Ovary (tissue), 9 donors: ENCODE measurements around the gene ST14. TPM values are rescaled to one million over a fixed set of nuclear protein-coding genes. Genes with fewer than 3 reads are reported as not detected.

Source experiments
- DNase-seq, 5 donors: peaks; one replicate each; pipeline ENCODE4 v3.0.0-alpha.2; 2019 to 2020
- H3K27ac ChIP-seq, 2 donors: fragments of 200-600 bp; one replicate each; pipeline versions ENCODE4 v1.5.1 to v1.8.0; 2019 to 2022
- H3K27me3 ChIP-seq: fragments of 200-600 bp; one replicate; pipeline ENCODE4 v1.8.0; 2022
- H3K36me3 ChIP-seq: fragments of 200-600 bp; sonication (generic); one replicate; pipeline ENCODE4 v1.5.1; 2019
- H3K4me1 ChIP-seq: one replicate; pipeline ENCODE4 v1.8.1; 2013; ENCODE audit warnings: mild to moderate bottlenecking, moderate library complexity; ENCODE audit not compliant: insufficient read depth
- H3K4me3 ChIP-seq: fragments of 200-600 bp; sonication (generic); one replicate; pipeline ENCODE4 v1.5.1; 2017
- H3K9me3 ChIP-seq, 2 donors: fragments of 200-600 bp in 1 of 2; sonication (generic) in 1 of 2; one replicate each; pipeline versions ENCODE4 v1.5.1 to v1.8.1; 2013 to 2019; ENCODE audit warnings: mild to moderate bottlenecking in 1 of 2, moderate library complexity in 1 of 2
- CTCF ChIP-seq, 3 donors: fragments of 450-650 bp in 2 of 3; fragments of 200-600 bp in 1 of 3; IDR thresholded peaks; one replicate each; pipeline versions ENCODE4 v1.5.1 to v1.8.0; 2016 to 2022; ENCODE audit warnings: antibody characterized with exemption in 3 of 3, mild to moderate bottlenecking in 1 of 3
- EP300 ChIP-seq: sonication (generic); formaldehyde crosslinking; IDR thresholded peaks from one replicate; pipeline ENCODE4 v1.6.1; 2017; ENCODE audit warnings: antibody characterized with exemption
- POLR2A ChIP-seq: fragments of 450-650 bp; IDR thresholded peaks from one replicate; pipeline ENCODE4 v1.6.1; 2017; ENCODE audit warnings: antibody characterized with exemption, mild to moderate bottlenecking, moderate library complexity
- WGBS, 3 donors: extraction: QIAGEN DNeasy Blood & Tissue Kit in 1 of 3; methylation state at CpG; one replicate each; pipeline versions ENCODE4 v1.1.5 to v1.1.7; 2013 to 2017; 5-methylcytosine and 5-hydroxymethylcytosine counted together
- intact Hi-C, 4 donors: fragments of 100-400 bp; cut with DNase I; formaldehyde crosslinking; loops; one replicate each; pipeline versions ENCODE4 v1.11.0 to v1.15.1; 2022 to 2023
- polyA plus RNA-seq, 2 donors: library from polyadenylated mRNA; stranded (reverse); fragments of 200-250 nt in 1 of 2; fragments of 350-450 nt in 1 of 2; fragmentation: Illumina TruSeq in 1 of 2; extraction: RNeasy Lipid Tissue Mini Kit (QIAGEN cat#74804) in 1 of 2; gene quantifications; one replicate each; pipeline ENCODE4 v1.2.3, GENCODE V29; 2013 to 2014
- total RNA-seq, 7 donors: library from RNA; depleted of rRNA in 2 of 7; stranded (reverse); fragments of >200 nt in 2 of 7; fragmentation: NEBNext Ultra II Directional in 3 of 7; extraction: Animal tissue kit (Norgen Biotek cat#: 25700) in 3 of 7; gene quantifications; one replicate each; pipeline versions ENCODE4 v1.1.0 to v1.2.4, GENCODE V29; 2016 to 2023
- donor health status: DM: no; HTN: no; CAD: no; lungs with moderate emphysema.
- donor health status: DM: no; HTN: no; CAD: no.
- donor health status: Bipolar disorder and iron deficiency.
- donor health status: DM: yes; HTN: yes; CAD: no.
- donor health status: DM: no; HTN: no; CAD: no.
- donor health status: DM: yes; HTN: yes; CAD: no.

The ST14 gene
- total and polyA plus RNA-seq, 9 donors = 0.18 to 76.2 (median 4.5) TPM

- Histone ChIP-seq H3K4me1 (no peaks in the 10 kb centered on the region), H3K36me3 (no peaks in the 10 kb centered on the region), H3K9me3 (no peaks in the 10 kb centered on the region), H3K27ac (no peak overlapping the region), H3K27me3 (no peaks in the 10 kb centered on the region), H3K4me3 (no peak overlapping the region)
- DNase-seq = peak in 1 of 5 donors; percentile 38
- no peak for TF ChIP-seq EP300
- intact Hi-C loops = loop anchor here in 1 of 4 donors (10.0 kb wide), 1 partner anchor 59 kb away; the partner anchor contains the start of gene APLP2
- 32 to 58% (median 39%) methylated on average over 4 of the region's 4 CpGs for WGBS, 3 donors
Observed at GRCh38 chr11:130124096-130124495, 35.5 kb upstream of the ST14 start.

- intact Hi-C loops = loop anchor here in 2 of 4 donors (5.0 to 10.0 kb wide), 2 partner anchors 61 to 183 kb away; partner anchors contain the start of gene APLP2 (in 1 of the 2)
- no peak overlapping the region for H3K27ac ChIP-seq
- H3K9me3 ChIP-seq = no peaks in the 10 kb centered on the region
- H3K27me3 ChIP-seq = no peaks in the 10 kb centered on the region
- H3K4me1 ChIP-seq = no peaks in the 10 kb centered on the region
- H3K4me3 ChIP-seq = no peak overlapping the region
- DNase-seq = no peak
- TF ChIP-seq CTCF (IDR thresholded peaks at IDR 0.05) = no peak
- no peak for TF ChIP-seq EP300
- no peak for TF ChIP-seq POLR2A
- WGBS, 3 donors = 85 to 93% (median 89%) methylated on average over 4 of the region's 4 CpGs
- no peaks in the 10 kb centered on the region for H3K36me3 ChIP-seq
Observed at GRCh38 chr11:130125638-130126037, 33.9 kb upstream of the ST14 start.

- no peaks in the 10 kb centered on the region for H3K27me3 ChIP-seq
- intact Hi-C loops = loop anchor here in 2 of 4 donors (5.0 to 10.0 kb wide), 2 partner anchors 62 to 184 kb away; partner anchors contain the start of gene APLP2 (in 1 of the 2)
- no peak overlapping the region for H3K4me3 ChIP-seq
- no peaks in the 10 kb centered on the region for H3K4me1 ChIP-seq
- no peaks in the 10 kb centered on the region for H3K9me3 ChIP-seq
- TF ChIP-seq POLR2A (no peak), CTCF (IDR thresholded peaks at IDR 0.05) (no peak), EP300 (no peak)
- WGBS, 3 donors = 91 to 93% (median 91%) methylated on average over 5 of the region's 5 CpGs
- H3K36me3 ChIP-seq = no peaks in the 10 kb centered on the region
- H3K27ac ChIP-seq = no peak overlapping the region
- no peak for DNase-seq
Observed at GRCh38 chr11:130126516-130126915, 33.1 kb upstream of the ST14 start.

- no peaks in the 10 kb centered on the region for H3K36me3 ChIP-seq
- no peak overlapping the region for H3K27ac ChIP-seq
- H3K27me3 ChIP-seq = no peaks in the 10 kb centered on the region
- no peak for DNase-seq
- no peaks in the 10 kb centered on the region for H3K4me1 ChIP-seq
- TF ChIP-seq CTCF (IDR thresholded peaks at IDR 0.05) (no peak), EP300 (no peak), POLR2A (no peak)
- H3K9me3 ChIP-seq = no peaks in the 10 kb centered on the region
- 94 to 97% (median 96%) methylated on average over 4 of the region's 4 CpGs for WGBS, 3 donors
- H3K4me3 ChIP-seq = no peak overlapping the region
- intact Hi-C loops = loop anchor here in 2 of 4 donors (5.0 to 10.0 kb wide), 2 partner anchors 63 to 185 kb away; partner anchors contain the start of gene APLP2 (in 1 of the 2)
Observed at GRCh38 chr11:130127509-130127908, 32.1 kb upstream of the ST14 start.

GRCh38 chr11:130128626-130129025 lies 31.0 kb upstream of the ST14 start:
- no peak for DNase-seq
- Histone ChIP-seq H3K9me3 (no peaks in the 10 kb centered on the region), H3K27me3 (no peaks in the 10 kb centered on the region), H3K27ac (no peak overlapping the region), H3K4me3 (no peak overlapping the region), H3K4me1 (no peaks in the 10 kb centered on the region), H3K36me3 (no peaks in the 10 kb centered on the region)
- 97 to 100% (median 98%) methylated on average over 2 of the region's 2 CpGs for WGBS, 3 donors
- no peak for TF ChIP-seq CTCF (IDR thresholded peaks at IDR 0.05)
- no peak for TF ChIP-seq POLR2A
- intact Hi-C loops = loop anchor here in 2 of 4 donors (5.0 to 10.0 kb wide), 2 partner anchors 64 to 186 kb away; partner anchors contain the start of gene APLP2 (in 1 of the 2)
